Neuronal stem cell (in vitro differentiated cells): ENCODE results near the gene FCGR1A.
A peak's percentile ranks its signal among the peaks of the same experiment; 100 is the strongest.
"Not testable (repeated sequence)": the region's sequence is repeated elsewhere in the genome, so short reads cannot be mapped to it uniquely, and the experiment has no call there.

Source experiments
- DNase-seq: peaks from one replicate; pipeline ENCODE4 v3.0.0-alpha.2; 2013; ENCODE audit warnings: low spot score
- H2AFZ ChIP-seq: one replicate; pipeline ENCODE4 v1.6.1; 2013; ENCODE audit warnings: mild to moderate bottlenecking, low read length, inconsistent platforms
- H2AK5ac ChIP-seq: 2 replicates; pipeline ENCODE4 v1.6.1; 2013; ENCODE audit warnings: low read depth, mild to moderate bottlenecking, inconsistent platforms, low read length, moderate library complexity, mixed read lengths
- H2BK120ac ChIP-seq: 2 replicates; pipeline ENCODE4 v1.6.1; 2013; ENCODE audit warnings: low read depth, mild to moderate bottlenecking, inconsistent platforms, low read length, moderate library complexity, mixed read lengths
- H2BK12ac ChIP-seq: one replicate; pipeline ENCODE4 v1.6.1; 2013; ENCODE audit warnings: low read length, inconsistent platforms
- H2BK15ac ChIP-seq: 2 replicates; pipeline ENCODE4 v1.6.1; 2013; ENCODE audit warnings: mild to moderate bottlenecking, low read length, inconsistent platforms, mixed read lengths
- H2BK5ac ChIP-seq: one replicate; pipeline ENCODE4 v1.6.1; 2013; ENCODE audit warnings: inconsistent platforms, mild to moderate bottlenecking, low read length, moderate library complexity
- H3K14ac ChIP-seq: one replicate; pipeline ENCODE4 v1.6.1; 2013; ENCODE audit warnings: low read length, inconsistent platforms
- H3K18ac ChIP-seq: 2 replicates; pipeline ENCODE4 v1.6.1; 2013; ENCODE audit warnings: low read length, inconsistent platforms
- H3K23ac ChIP-seq: 2 replicates; pipeline ENCODE4 v1.6.1; 2013; ENCODE audit warnings: low read depth, mild to moderate bottlenecking, mixed read lengths, low read length, inconsistent platforms; ENCODE audit not compliant: poor library complexity
- H3K27ac ChIP-seq: replicated peaks from 3 replicates; pipeline ENCODE4 v1.5.1; 2013; ENCODE audit warnings: low read length, inconsistent platforms
- H3K27me3 ChIP-seq, 3 experiments: 2 replicates each; pipeline ENCODE4 v1.6.1; 2013; ENCODE audit warnings: low read length in 3 of 3, mild to moderate bottlenecking in 2 of 3, inconsistent platforms in 1 of 3, low read depth in 1 of 3, mixed read lengths in 1 of 3, moderate library complexity in 1 of 3; ENCODE audit not compliant: control insufficient read depth in 3 of 3, insufficient read depth in 3 of 3
- H3K36me3 ChIP-seq, 2 donors: replicated peaks in 1 of 2; 2 replicates each; pipeline ENCODE4 v1.6.1; 2013; ENCODE audit warnings: low read length in 2 of 2; ENCODE audit not compliant: control insufficient read depth in 2 of 2, insufficient read depth in 2 of 2
- H3K4ac ChIP-seq: 2 replicates; pipeline ENCODE4 v1.6.1; 2013; ENCODE audit warnings: inconsistent platforms, mild to moderate bottlenecking, low read length, moderate library complexity
- H3K4me1 ChIP-seq, 2 donors: 1 replicate in 1 of 2; 2 replicates in 1 of 2; pipeline ENCODE4 v1.6.1; 2013; ENCODE audit warnings: low read length in 2 of 2, low read depth in 1 of 2; ENCODE audit not compliant: control insufficient read depth in 2 of 2, insufficient read depth in 1 of 2
- H3K4me2 ChIP-seq: one replicate; pipeline ENCODE4 v1.6.1; 2013; ENCODE audit warnings: mild to moderate bottlenecking, low read length, inconsistent platforms; ENCODE audit not compliant: insufficient read depth, poor library complexity, severe bottlenecking
- H3K4me3 ChIP-seq, 2 donors: 2 replicates each; pipeline ENCODE4 v1.5.1; 2013; ENCODE audit warnings: low read length in 2 of 2, mild to moderate bottlenecking in 2 of 2, inconsistent platforms in 1 of 2, moderate library complexity in 1 of 2
- H3K79me1 ChIP-seq: one replicate; pipeline ENCODE4 v1.6.1; 2013; ENCODE audit warnings: low read depth, mild to moderate bottlenecking, inconsistent platforms, low read length, moderate library complexity
- H3K9ac ChIP-seq: one replicate; pipeline ENCODE4 v1.6.1; 2013; ENCODE audit warnings: mild to moderate bottlenecking, low read depth, low read length, inconsistent platforms; ENCODE audit not compliant: poor library complexity
- H3K9me3 ChIP-seq, 2 donors: replicated peaks in 1 of 2; 2 replicates each; pipeline versions ENCODE3 to v1.6.1; 2013; ENCODE audit warnings: low read length in 2 of 2, mild to moderate bottlenecking in 2 of 2, inconsistent platforms in 1 of 2, low read depth in 1 of 2, mixed read lengths in 1 of 2, moderate library complexity in 1 of 2; ENCODE audit not compliant: control insufficient read depth in 2 of 2, insufficient read depth in 1 of 2
- H4K8ac ChIP-seq: one replicate; pipeline ENCODE4 v1.6.1; 2013; ENCODE audit warnings: low read depth, mild to moderate bottlenecking, inconsistent platforms, low read length, moderate library complexity
- H4K91ac ChIP-seq: one replicate; pipeline ENCODE4 v1.6.1; 2013; ENCODE audit warnings: low read length, low read depth, mild to moderate bottlenecking, inconsistent platforms; ENCODE audit not compliant: poor library complexity
- WGBS, 2 donors: extraction: QIAGEN DNeasy Blood & Tissue Kit; methylation state at CpG; one replicate each; pipeline ENCODE4 v1.1.7; 2013; ENCODE audit warnings: missing lambda C conversion rate in 2 of 2, mixed read lengths in 1 of 2; ENCODE audit not compliant: insufficient read length in 2 of 2, insufficient replicate concordance in 1 of 2; ENCODE audit errors: extremely low coverage in 2 of 2; 5-methylcytosine and 5-hydroxymethylcytosine counted together

The FCGR1A gene

DNA sequence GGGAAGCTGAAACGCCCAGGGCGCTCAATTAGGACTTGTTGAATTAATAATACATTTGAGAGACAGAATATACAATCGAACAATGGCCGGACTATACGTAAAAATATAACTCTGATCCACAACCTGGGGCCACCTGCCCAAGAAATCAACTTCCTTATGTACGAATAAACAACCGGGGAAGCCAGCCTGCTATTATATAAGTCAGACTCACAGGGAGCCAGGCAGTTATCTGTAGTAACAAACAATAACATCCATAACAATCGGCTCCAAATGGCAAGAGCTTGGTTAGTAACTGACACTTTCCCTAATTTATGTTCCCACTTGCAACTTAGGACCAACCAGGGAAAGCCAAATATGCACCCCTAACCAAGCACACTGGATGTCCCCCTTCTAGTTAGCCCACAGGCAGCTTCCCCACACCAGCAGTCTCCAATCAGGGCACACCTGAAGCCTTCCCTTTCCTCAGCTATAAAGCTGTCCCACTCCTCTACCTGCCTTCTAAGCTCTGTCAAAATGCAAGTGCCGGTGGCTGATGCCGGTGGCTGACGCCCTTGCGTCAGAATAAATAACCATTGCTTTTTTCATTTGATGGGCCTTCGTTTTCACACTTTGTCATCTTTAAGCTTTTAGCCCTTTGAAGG is 41.8 kb upstream of the FCGR1A start:
- H3K4me1 ChIP-seq, H4K8ac ChIP-seq, H3K27me3 ChIP-seq, H3K79me1 ChIP-seq, H3K14ac ChIP-seq, H3K18ac ChIP-seq, H2BK15ac ChIP-seq, H2BK5ac ChIP-seq, H3K23ac ChIP-seq, H3K9ac ChIP-seq, H3K9me3 ChIP-seq, H2BK12ac ChIP-seq, H2AFZ ChIP-seq, H4K91ac ChIP-seq, H2BK120ac ChIP-seq, H3K36me3 ChIP-seq, DNase-seq, H3K27ac ChIP-seq, H3K4ac ChIP-seq, H2AK5ac ChIP-seq: not testable (repeated sequence)
- peak overlapping the region; percentile 31 for H3K4me2 ChIP-seq
- H3K4me3 ChIP-seq = peak overlapping the region in 1 of 2 donors; percentile 72
- WGBS, 2 donors = no CpG with 5 or more reads among the region's 13 CpGs

DNA sequence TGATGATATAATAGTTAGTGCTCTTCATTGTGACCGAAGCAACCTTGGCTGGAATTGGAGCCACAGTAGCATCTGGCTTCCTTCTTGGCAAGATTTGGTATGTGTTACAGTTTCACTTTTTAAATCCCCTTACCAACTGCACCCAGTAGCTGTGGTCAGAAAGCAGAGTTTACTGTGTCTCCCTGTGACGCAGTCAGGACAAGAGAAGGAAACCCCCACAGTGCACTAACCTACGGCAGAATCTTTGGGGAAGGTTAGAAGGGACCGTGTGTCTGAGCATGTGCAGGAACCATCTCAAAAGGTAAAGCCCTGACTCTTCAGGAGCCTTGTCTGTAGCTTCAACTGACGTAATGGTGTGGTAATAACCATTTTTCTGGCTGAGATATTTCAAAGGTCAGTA is 40.6 kb upstream of the FCGR1A start:
- H2AFZ ChIP-seq, H3K4me2 ChIP-seq, H3K14ac ChIP-seq, H3K9me3 ChIP-seq, H3K36me3 ChIP-seq, H3K23ac ChIP-seq, H3K4me3 ChIP-seq, H2BK5ac ChIP-seq, H3K79me1 ChIP-seq, H2BK120ac ChIP-seq, H2BK15ac ChIP-seq, H2AK5ac ChIP-seq, H3K18ac ChIP-seq, H4K91ac ChIP-seq, H3K27ac ChIP-seq, H2BK12ac ChIP-seq, H3K4ac ChIP-seq, H3K9ac ChIP-seq, H4K8ac ChIP-seq, DNase-seq, H3K4me1 ChIP-seq, H3K27me3 ChIP-seq: not testable (repeated sequence)
- no CpG with 5 or more reads among the region's 5 CpGs for WGBS, 2 donors

- H2AFZ ChIP-seq, H3K9me3 ChIP-seq, H3K4ac ChIP-seq, H2BK15ac ChIP-seq, H3K4me1 ChIP-seq, H2BK12ac ChIP-seq, H3K27me3 ChIP-seq, H3K36me3 ChIP-seq, H3K23ac ChIP-seq, H3K18ac ChIP-seq, H3K14ac ChIP-seq, H2BK5ac ChIP-seq, H2AK5ac ChIP-seq, H3K79me1 ChIP-seq, H3K27ac ChIP-seq, H3K9ac ChIP-seq, H4K91ac ChIP-seq, H2BK120ac ChIP-seq, H4K8ac ChIP-seq: not testable (repeated sequence)
- Histone ChIP-seq H3K4me3 (peak overlapping the region in 1 of 2 donors; percentile 41), H3K4me2 (peak overlapping the region; percentile 40)
- no CpG with 5 or more reads among the region's 41 CpGs for WGBS, 2 donors
- peak; percentile 0 for DNase-seq
Observed at GRCh38 chr1:149746463-149747356, 35.8 kb upstream of the FCGR1A start.

- H3K18ac ChIP-seq = not testable (repeated sequence)
Observed at GRCh38 chr1:149747359-149748143, 34.9 kb upstream of the FCGR1A start.

More at GRCh38 chr1:149747359-149748143, 34.9 kb upstream of the FCGR1A start:
- WGBS, 2 donors = no CpG with 5 or more reads among the region's 40 CpGs
- not testable (repeated sequence) for H3K27ac ChIP-seq, H2BK12ac ChIP-seq, H2AK5ac ChIP-seq, H4K8ac ChIP-seq, H3K27me3 ChIP-seq, H4K91ac ChIP-seq, H2AFZ ChIP-seq, H3K9ac ChIP-seq, H3K79me1 ChIP-seq, H2BK15ac ChIP-seq, H3K14ac ChIP-seq, DNase-seq, H3K9me3 ChIP-seq, H3K4me1 ChIP-seq, H3K36me3 ChIP-seq, H3K4me3 ChIP-seq, H2BK120ac ChIP-seq, H3K23ac ChIP-seq, H2BK5ac ChIP-seq, H3K4ac ChIP-seq
- peak overlapping the region; percentile 19 for H3K4me2 ChIP-seq
